HL-60 (cell line): Measurements from ENCODE around the gene GLIS1.

Experiments used
- DNase-seq, 2 experiments: peaks; one replicate each; pipeline ENCODE4 v3.0.0-alpha.2; 2010 to 2020; ENCODE audit warnings: low read depth in 1 of 2, low spot score in 1 of 2
- H3K27ac ChIP-seq: fragments of 250-450 bp; sonication (Bioruptor Pico); replicated peaks from 2 replicates; pipeline ENCODE4 v1.5.1; 2020; ENCODE audit warnings: mild to moderate bottlenecking, moderate library complexity
- H3K27me3 ChIP-seq: fragments of 250-450 bp; sonication (Bioruptor Pico); 2 replicates; pipeline ENCODE4 v1.5.1; 2021; ENCODE audit warnings: mild to moderate bottlenecking, moderate library complexity; ENCODE audit not compliant: insufficient read depth, poor library complexity, severe bottlenecking
- H3K4me3 ChIP-seq: replicated peaks from 2 replicates; pipeline ENCODE4 v1.5.1; 2011; ENCODE audit warnings: mild to moderate bottlenecking, control low read depth, low read length; ENCODE audit not compliant: insufficient read depth
- GABPA ChIP-seq: IDR thresholded peaks from 2 replicates; pipeline ENCODE4 v1.6.1; 2012; ENCODE audit warnings: low read depth
- POLR2AphosphoS5 ChIP-seq: IDR thresholded peaks from 2 replicates; pipeline ENCODE4 v1.6.1; 2012; ENCODE audit warnings: low read depth
- SPI1 ChIP-seq: IDR thresholded peaks from 2 replicates; pipeline ENCODE4 v1.6.1; 2012; ENCODE audit warnings: low read depth, mild to moderate bottlenecking, borderline replicate concordance
- TF ChIP-seq, protein P1 (sequence below): IDR thresholded peaks from one replicate; pipeline ENCODE4 v1.5.1; 2011; ENCODE audit warnings: low read length, control low read depth, inconsistent platforms; ENCODE audit not compliant: insufficient read depth
- TF ChIP-seq, protein P2 (sequence below): IDR thresholded peaks from 2 replicates; pipeline ENCODE4 v1.6.1; 2012; ENCODE audit warnings: low read depth; ENCODE audit not compliant: insufficient replicate concordance

Gene GLIS1

DNA sequence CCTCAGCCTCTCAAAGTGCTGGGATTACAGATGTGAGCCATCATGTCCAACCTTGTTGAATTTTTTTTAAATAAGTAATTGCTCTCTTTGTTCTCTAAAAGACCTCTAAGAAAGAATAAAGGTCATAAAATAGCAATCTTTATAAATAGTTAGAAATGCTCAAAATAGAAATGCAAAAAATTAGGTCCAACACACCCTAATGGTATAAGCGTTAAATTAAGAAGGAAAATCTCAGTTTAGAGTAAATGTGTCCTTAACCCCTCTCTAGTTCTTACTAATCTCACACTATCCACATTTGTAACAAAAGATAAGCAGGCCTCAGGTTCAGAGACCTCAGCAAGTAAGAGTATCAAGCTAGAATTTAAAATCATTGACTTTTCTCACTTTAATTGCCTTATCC is 38.3 kb upstream of the GLIS1 start:
- no peak for TF ChIP-seq SPI1
- no peak for DNase-seq
- Histone ChIP-seq H3K4me3 (no peak overlapping the region), H3K27me3 (no peaks in the 10 kb centered on the region), H3K27ac (no peak overlapping the region)

DNA sequence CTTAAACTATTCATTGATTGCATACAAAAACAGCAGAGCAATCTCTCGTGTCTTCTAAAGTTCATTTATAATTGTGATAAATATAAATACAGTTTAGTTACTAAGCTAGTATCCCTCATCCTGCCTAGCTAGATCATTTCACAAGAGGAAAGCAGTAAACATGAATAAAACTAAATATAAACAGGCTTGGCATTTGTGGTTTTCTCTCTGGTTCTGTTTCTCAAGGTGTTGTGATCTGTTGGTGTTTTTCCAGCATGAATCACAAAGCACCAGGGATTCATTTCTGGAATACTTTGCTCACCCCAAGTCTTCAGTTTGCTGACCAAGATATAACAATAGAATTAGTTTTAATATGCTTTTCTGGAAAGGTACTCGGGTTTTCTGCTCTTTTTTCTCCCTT is 32.7 kb upstream of the GLIS1 start:
- DNase-seq: no peak
- Histone ChIP-seq H3K27me3 (no peaks in the 10 kb centered on the region), H3K27ac (no peak overlapping the region), H3K4me3 (no peak overlapping the region)
- TF ChIP-seq, protein P1, sequence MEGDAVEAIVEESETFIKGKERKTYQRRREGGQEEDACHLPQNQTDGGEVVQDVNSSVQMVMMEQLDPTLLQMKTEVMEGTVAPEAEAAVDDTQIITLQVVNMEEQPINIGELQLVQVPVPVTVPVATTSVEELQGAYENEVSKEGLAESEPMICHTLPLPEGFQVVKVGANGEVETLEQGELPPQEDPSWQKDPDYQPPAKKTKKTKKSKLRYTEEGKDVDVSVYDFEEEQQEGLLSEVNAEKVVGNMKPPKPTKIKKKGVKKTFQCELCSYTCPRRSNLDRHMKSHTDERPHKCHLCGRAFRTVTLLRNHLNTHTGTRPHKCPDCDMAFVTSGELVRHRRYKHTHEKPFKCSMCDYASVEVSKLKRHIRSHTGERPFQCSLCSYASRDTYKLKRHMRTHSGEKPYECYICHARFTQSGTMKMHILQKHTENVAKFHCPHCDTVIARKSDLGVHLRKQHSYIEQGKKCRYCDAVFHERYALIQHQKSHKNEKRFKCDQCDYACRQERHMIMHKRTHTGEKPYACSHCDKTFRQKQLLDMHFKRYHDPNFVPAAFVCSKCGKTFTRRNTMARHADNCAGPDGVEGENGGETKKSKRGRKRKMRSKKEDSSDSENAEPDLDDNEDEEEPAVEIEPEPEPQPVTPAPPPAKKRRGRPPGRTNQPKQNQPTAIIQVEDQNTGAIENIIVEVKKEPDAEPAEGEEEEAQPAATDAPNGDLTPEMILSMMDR: no peak
- TF ChIP-seq GABPA: no peak
- TF ChIP-seq SPI1: no peak
- no peak for TF ChIP-seq POLR2AphosphoS5
- TF ChIP-seq, protein P2, sequence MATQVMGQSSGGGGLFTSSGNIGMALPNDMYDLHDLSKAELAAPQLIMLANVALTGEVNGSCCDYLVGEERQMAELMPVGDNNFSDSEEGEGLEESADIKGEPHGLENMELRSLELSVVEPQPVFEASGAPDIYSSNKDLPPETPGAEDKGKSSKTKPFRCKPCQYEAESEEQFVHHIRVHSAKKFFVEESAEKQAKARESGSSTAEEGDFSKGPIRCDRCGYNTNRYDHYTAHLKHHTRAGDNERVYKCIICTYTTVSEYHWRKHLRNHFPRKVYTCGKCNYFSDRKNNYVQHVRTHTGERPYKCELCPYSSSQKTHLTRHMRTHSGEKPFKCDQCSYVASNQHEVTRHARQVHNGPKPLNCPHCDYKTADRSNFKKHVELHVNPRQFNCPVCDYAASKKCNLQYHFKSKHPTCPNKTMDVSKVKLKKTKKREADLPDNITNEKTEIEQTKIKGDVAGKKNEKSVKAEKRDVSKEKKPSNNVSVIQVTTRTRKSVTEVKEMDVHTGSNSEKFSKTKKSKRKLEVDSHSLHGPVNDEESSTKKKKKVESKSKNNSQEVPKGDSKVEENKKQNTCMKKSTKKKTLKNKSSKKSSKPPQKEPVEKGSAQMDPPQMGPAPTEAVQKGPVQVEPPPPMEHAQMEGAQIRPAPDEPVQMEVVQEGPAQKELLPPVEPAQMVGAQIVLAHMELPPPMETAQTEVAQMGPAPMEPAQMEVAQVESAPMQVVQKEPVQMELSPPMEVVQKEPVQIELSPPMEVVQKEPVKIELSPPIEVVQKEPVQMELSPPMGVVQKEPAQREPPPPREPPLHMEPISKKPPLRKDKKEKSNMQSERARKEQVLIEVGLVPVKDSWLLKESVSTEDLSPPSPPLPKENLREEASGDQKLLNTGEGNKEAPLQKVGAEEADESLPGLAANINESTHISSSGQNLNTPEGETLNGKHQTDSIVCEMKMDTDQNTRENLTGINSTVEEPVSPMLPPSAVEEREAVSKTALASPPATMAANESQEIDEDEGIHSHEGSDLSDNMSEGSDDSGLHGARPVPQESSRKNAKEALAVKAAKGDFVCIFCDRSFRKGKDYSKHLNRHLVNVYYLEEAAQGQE: no peak

DNA sequence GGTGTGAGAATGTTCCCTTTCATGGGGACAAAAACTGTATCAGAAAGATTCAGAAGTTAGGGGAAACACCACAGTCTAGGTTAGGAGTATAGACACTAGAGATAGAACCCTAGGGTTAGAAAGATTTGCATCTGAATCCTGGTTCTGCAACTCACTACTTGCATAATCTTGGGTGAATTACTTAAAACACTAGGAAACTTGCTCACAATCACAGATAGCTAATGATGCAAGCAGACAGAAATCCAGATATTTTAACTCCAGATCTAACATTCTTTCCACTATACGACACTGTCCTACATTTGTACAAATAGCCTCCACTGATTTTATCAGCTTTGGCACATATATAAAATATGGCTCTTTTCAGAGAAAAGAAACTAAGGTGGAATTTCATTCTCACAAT is 30.8 kb upstream of the GLIS1 start:
- no peak for DNase-seq
- no peak overlapping the region for H3K27ac ChIP-seq
- no peaks in the 10 kb centered on the region for H3K27me3 ChIP-seq
- TF ChIP-seq SPI1 (no peak), GABPA (no peak), POLR2AphosphoS5 (no peak)
- TF ChIP-seq, protein P1: no peak
- TF ChIP-seq, protein P2: no peak
- no peak overlapping the region for H3K4me3 ChIP-seq

DNA sequence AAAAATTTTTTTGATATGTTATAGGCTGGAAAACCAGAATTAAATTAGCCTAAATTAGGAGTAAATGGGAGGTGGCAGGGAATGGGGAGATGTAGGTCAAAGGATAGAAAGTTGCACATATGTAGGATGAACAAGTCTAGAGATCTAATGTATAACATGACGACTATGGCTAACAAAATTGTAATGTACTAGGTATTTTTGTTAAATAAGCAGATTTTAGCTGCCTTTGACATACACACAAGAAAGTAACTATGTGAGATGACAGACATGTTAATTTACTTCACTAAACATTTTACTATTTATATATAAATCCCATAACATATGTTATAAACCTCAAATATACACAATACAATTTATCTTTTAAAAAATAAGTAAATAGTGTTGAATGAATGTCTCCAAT is 30.2 kb upstream of the GLIS1 start:
- TF ChIP-seq POLR2AphosphoS5 (no peak), GABPA (no peak), SPI1 (no peak)
- TF ChIP-seq, protein P1: no peak
- TF ChIP-seq, protein P2: no peak
- Histone ChIP-seq H3K27me3 (no peaks in the 10 kb centered on the region), H3K4me3 (no peak overlapping the region), H3K27ac (no peak overlapping the region)
- DNase-seq: no peak
